RKO (cell line): ENCODE measurements around the gene HACD2.

Experiments used
- DNase-seq: peaks from one replicate; pipeline ENCODE4 v3.0.0-alpha.2; 2016; ENCODE audit warnings: low spot score

HACD2 gene

DNA sequence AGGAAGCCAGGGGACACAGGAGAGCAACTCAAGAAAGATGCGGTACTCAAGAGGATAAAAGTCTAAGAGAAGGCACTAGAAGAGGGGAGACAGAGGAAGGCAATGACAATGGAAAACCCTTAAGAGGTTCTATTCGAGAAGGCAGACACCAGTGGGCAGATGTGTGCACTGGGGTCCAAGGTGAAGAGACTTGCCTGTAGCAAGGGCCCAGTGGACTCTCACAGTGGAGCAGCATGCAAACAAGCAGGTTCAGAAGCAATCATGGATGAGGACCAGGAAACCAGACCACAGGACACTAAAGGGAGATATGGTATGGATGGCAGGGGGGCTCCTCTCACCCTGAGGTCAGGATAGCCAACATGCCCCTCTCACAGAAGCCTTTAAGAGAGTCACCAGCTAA is 138.6 kb downstream of the HACD2 start:
- DNase-seq: no peak

DNA sequence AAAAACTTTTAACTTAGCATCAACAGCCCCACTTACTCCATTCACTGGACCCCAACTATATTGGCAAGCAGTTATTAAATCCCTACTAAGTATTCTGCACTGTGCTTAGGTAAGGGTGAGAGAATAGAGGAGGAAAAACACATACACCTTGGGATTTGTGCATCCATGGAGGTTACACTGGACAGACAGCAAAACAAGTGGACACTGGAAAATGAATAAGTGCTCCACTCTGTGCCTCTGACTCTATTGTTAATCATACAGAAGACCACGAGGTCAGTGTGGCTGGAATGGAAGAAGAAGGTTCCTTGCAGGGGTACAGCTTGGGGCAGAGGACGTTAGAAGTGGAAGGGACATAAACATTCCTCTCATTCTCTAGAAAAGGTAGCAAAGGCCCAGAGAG is 139.2 kb downstream of the HACD2 start:
- DNase-seq: no peak

DNA sequence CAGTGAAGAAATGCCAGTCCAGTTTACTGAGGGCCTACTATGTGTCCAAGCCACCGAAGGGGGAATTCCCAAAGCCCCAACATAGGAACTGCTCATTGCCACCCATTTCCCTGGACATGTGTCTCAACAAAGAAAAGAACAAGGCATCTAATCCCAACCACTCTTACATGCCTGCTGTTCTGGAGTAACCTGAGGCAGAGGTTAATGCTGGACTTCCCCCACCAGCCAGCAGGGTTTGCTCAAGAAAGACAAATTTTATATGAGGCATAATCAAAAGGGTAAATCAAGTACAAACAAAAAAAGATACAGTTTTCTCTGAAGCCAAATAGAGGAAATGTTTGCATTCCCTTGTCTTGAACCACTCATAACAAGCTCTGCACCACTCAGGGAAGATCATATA is 140.1 kb downstream of the HACD2 start:
- no peak for DNase-seq

DNA sequence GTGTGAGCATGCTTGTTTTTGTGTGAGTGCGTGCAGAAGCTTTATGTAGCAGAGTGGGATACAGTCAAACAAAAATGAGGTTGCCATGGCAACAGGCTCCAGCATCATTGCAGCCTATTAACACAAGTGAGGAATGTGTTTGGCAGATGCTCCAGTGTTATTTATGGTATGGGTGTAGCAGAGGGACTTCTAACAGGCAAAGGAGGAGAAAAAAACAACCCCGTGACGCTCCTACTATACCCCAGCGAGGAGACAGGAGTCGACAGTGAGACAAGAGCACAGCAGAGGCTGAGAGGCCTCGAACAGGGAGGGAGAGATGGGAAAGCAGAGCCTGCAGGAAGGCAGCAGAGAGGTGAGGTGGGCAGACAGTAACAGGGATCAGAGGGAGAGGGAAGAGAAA is 140.8 kb downstream of the HACD2 start:
- no peak for DNase-seq

DNA sequence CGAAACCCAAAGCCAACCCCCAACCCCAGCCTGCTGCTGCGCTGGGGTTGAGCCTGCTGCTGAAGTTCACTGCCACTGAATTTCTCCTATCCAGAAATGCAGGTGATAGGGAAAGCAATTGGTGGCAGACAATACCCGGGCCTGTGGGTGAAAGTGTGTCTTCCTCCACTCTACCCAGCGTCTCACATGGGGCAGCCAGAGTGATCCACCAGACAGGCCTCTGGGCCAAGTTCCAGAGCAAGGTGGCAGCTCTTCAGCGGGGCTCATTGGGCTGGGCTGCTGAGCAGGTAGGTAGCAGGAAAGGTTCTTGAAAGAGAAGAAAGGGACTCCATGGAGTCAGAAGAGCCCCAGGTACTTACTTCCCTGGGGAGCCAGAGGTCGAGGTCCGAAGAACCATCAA is 141.9 kb downstream of the HACD2 start:
- no peak for DNase-seq

DNA sequence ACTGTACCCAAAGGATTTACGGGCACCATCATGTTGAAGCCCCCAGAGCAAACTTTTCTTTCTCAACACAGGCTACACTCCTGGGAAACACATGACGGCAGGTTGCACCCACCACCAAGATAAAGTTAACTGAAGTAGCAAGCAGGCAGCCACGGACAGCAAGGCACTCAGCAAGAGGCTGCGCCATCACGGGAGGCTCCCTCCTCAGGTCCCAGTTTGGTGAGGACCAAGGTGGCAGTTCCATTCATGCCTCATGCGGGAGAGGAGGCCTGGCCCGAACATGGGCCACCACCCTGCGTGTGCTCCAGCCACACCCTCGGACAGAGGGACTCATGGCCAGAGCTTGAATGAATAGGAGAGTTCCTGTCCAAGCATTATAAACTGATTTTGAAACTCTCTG is 142.7 kb downstream of the HACD2 start:
- no peak for DNase-seq
